K562 (cell line): Measurements from ENCODE around the gene ACSL5. TPM values are rescaled to one million over a fixed set of nuclear protein-coding genes. Genes with fewer than 3 reads are reported as not detected.

ENCODE experiments used
- ATAC-seq: fragments of 200-7000 bp; cut with Tn5 transposase; 3 replicates; pipeline ENCODE4 v1.9.1; 2020; ENCODE audit warnings: moderate library complexity
- BruUV-seq: library from RNA; stranded (reverse); fragments of 400-500 nt; replicated peaks from 2 replicates; lab custom pipeline; 2021; lab: Mats Ljungman, UMichigan
- CTCF ChIA-PET: fragments of 300-600 bp; formaldehyde crosslinking; extraction: SDS; loops from one replicate; lab custom pipeline; 2021; ENCODE audit warnings: low intra/inter-chr PET ratio; lab: Yijun Ruan, JAX
- POLR2A ChIA-PET: fragments of 300-600, 350-650 bp; sonication (Branson Sonifier 250); formaldehyde crosslinking; extraction: SDS; loops from one replicate; lab custom pipeline; 2021; ENCODE audit warnings: antibody characterized with exemption, inconsistent platforms; lab: Yijun Ruan, JAX
- DNase-seq, 4 experiments: peaks; one replicate each; pipeline versions ENCODE4 v3.0.0 to v3.0.0-alpha.2; 2011 to 2018; ENCODE audit warnings: low spot score in 3 of 4, mixed read lengths in 3 of 4; ENCODE audit errors: extremely low read depth in 1 of 4
- FAIRE-seq: peaks from 2 replicates; lab custom pipeline; 2011; peaks lifted over from hg19 to GRCh38; lab: Jason Lieb, UNC
- H2AFZ ChIP-seq: 2 replicates; pipeline ENCODE4 v1.6.0; 2011; ENCODE audit warnings: low read depth, low read length, control low read depth, inconsistent platforms
- H3K27ac ChIP-seq: fragments of 200-600 bp; 3 replicates; pipeline ENCODE4 v1.8.0; 2011; ENCODE audit warnings: low read depth, mild to moderate bottlenecking, control low read depth, inconsistent platforms, low read length, moderate library complexity, mixed read lengths; ENCODE audit errors: extremely low read depth
- H3K27me3 ChIP-seq, 2 experiments: fragments of 300-600 bp in 1 of 2; 2 replicates in 1 of 2; 3 replicates in 1 of 2; pipeline versions ENCODE4 v1.6.0 to v1.8.0; 2011; ENCODE audit warnings: inconsistent platforms in 2 of 2, low read length in 2 of 2, mild to moderate bottlenecking in 1 of 2, mixed read lengths in 1 of 2, moderate library complexity in 1 of 2; ENCODE audit not compliant: control insufficient read depth in 2 of 2, insufficient read depth in 2 of 2
- H3K36me3 ChIP-seq: fragments of 300-600 bp; 3 replicates; pipeline ENCODE4 v1.8.0; 2011; ENCODE audit warnings: mild to moderate bottlenecking, low read length, inconsistent platforms; ENCODE audit not compliant: control insufficient read depth, insufficient read depth
- H3K4me1 ChIP-seq, 2 experiments: fragments of 200-600 bp in 1 of 2; replicated peaks in 1 of 2; 2 replicates in 1 of 2; 3 replicates in 1 of 2; pipeline versions ENCODE4 v1.5.1 to v1.8.0; 2011; ENCODE audit warnings: inconsistent platforms in 2 of 2, low read length in 2 of 2, mild to moderate bottlenecking in 1 of 2, mixed read lengths in 1 of 2, moderate library complexity in 1 of 2; ENCODE audit not compliant: control insufficient read depth in 2 of 2, insufficient read depth in 2 of 2
- H3K4me2 ChIP-seq: 2 replicates; pipeline ENCODE4 v1.6.1; 2011; ENCODE audit warnings: low read length, control low read depth, inconsistent platforms, mixed read lengths; ENCODE audit not compliant: insufficient read depth
- H3K4me3 ChIP-seq: fragments of 200-600 bp; sonication (generic), shearing (Covaris generic); 2 replicates; pipeline ENCODE4 v1.5.1; 2016; ENCODE audit warnings: control low read depth, inconsistent platforms
- H3K79me2 ChIP-seq: fragments of 200-600 bp; 3 replicates; pipeline ENCODE4 v1.8.0; 2011; ENCODE audit warnings: low read length, inconsistent platforms; ENCODE audit not compliant: control insufficient read depth, insufficient read depth
- H3K9ac ChIP-seq, 2 experiments: 2 replicates each; pipeline versions ENCODE4 v1.6.0 to v1.6.1; 2011; ENCODE audit warnings: low read depth in 2 of 2, low read length in 2 of 2, control low read depth in 1 of 2, inconsistent platforms in 1 of 2, mild to moderate bottlenecking in 1 of 2, mixed read lengths in 1 of 2; ENCODE audit not compliant: insufficient read depth in 1 of 2
- H3K9me1 ChIP-seq: one replicate; pipeline ENCODE4 v1.6.0; 2011; ENCODE audit warnings: inconsistent platforms, mild to moderate bottlenecking, low read length, moderate library complexity; ENCODE audit not compliant: control insufficient read depth, insufficient read depth
- H3K9me3 ChIP-seq: replicated peaks from 2 replicates; pipeline ENCODE4 v1.5.1; 2011; ENCODE audit warnings: low read depth, low read length, inconsistent platforms; ENCODE audit not compliant: control insufficient read depth, insufficient read depth
- H4K20me1 ChIP-seq: replicated peaks from 2 replicates; pipeline ENCODE4 v1.6.1; 2011; ENCODE audit warnings: low read length, inconsistent platforms, mixed read lengths; ENCODE audit not compliant: control insufficient read depth, insufficient read depth
- BRD9 ChIP-seq: fragments of 450-650 bp; IDR thresholded peaks from 2 replicates; pipeline ENCODE4 v1.6.1; 2018; ENCODE audit warnings: low read depth; ENCODE audit not compliant: partially characterized antibody
- CBX2 ChIP-seq: fragments of 200-600 bp; sonication (generic); IDR thresholded peaks from one replicate; pipeline ENCODE4 v1.6.1; 2012; ENCODE audit warnings: mild to moderate bottlenecking, low read length, inconsistent platforms; ENCODE audit not compliant: insufficient read depth, poor library complexity, severe bottlenecking
- COPS2 ChIP-seq: fragments of 450-650 bp; conservative IDR thresholded peaks from 2 replicates; pipeline ENCODE4 v1.6.1; 2016; ENCODE audit warnings: mild to moderate bottlenecking, moderate library complexity
- TCF7 ChIP-seq: sonication (generic); IDR thresholded peaks from 2 replicates; pipeline ENCODE4 v1.6.1; 2016; ENCODE audit warnings: antibody characterized with exemption, borderline replicate concordance
- ZNF165 ChIP-seq: fragments of 250-450 bp; sonication (Bioruptor Pico); IDR thresholded peaks from 2 replicates; pipeline ENCODE4 v1.4.0; 2020; ENCODE audit warnings: borderline replicate concordance
- ZNF197 ChIP-seq: fragments of 200-800 bp; sonication (Bioruptor generic); IDR thresholded peaks from 2 replicates; pipeline ENCODE4 v1.6.1; 2016; ENCODE audit warnings: low read depth, missing genetic modification characterization, missing compliant biosample characterization
- ZNF644 ChIP-seq: fragments of 200-800 bp; sonication (Bioruptor generic); IDR thresholded peaks from 2 replicates; pipeline ENCODE4 v1.6.1; 2016; ENCODE audit warnings: low read depth, missing genetic modification characterization, missing compliant biosample characterization
- WGBS: fragments of 100-300 bp; shearing (Covaris generic); methylation state at CpG from one replicate; pipeline ENCODE4 v1.1.6; 2016; ENCODE audit warnings: low coverage, mixed read lengths; ENCODE audit not compliant: insufficient coverage; ENCODE audit errors: missing lambda C conversion rate; 5-methylcytosine and 5-hydroxymethylcytosine counted together
- in situ Hi-C: fragments of 300-500 bp; cut with MboI; formaldehyde crosslinking; loops from 4 replicates; pipeline ENCODE4 v1.15.0; 2018; ENCODE audit warnings: inconsistent platforms, mixed read lengths
- intact Hi-C: fragments of 100-400 bp; cut with micrococcal nuclease; formaldehyde crosslinking; loops from 2 replicates; pipeline ENCODE4 v1.14.2; 2022
- polyA plus RNA-seq, 8 experiments: library from polyadenylated mRNA; depleted of rRNA in 4 of 8; stranded (reverse) in 5 of 8; unstranded in 3 of 8; fragments of >200 nt; fragmentation: Nextera tagmentation in 2 of 8; fragmentation: Illumina TruSeq in 1 of 8; extraction: Ambion mirVana in 2 of 8; extraction: Trizol in 1 of 8; gene quantifications; 2 replicates each; pipeline versions ENCODE4 v1.2.1 to v1.2.3, GENCODE V29; 2011 to 2014; ENCODE audit warnings: inconsistent platforms in 1 of 8, missing spikeins in 1 of 8
- total RNA-seq, 7 experiments: library from RNA; depleted of rRNA in 6 of 7; stranded (reverse); fragments of >200 nt in 6 of 7; fragmentation: Illumina TruSeq in 2 of 7; extraction: Trizol in 2 of 7; gene quantifications; 2 replicates each; pipeline versions ENCODE4 v1.2.1 to v1.2.3, GENCODE V29; 2011 to 2021; ENCODE audit warnings: low replicate concordance in 1 of 7
- TF ChIP-seq, protein P1 (sequence below), 2 experiments: IDR thresholded peaks in 1 of 2; conservative IDR thresholded peaks in 1 of 2; 2 replicates each; pipeline ENCODE4 v1.6.1; 2016; ENCODE audit warnings: low read depth in 2 of 2, mild to moderate bottlenecking in 1 of 2, missing compliant biosample characterization in 1 of 2, missing genetic modification characterization in 1 of 2, moderate library complexity in 1 of 2
- TF ChIP-seq, protein P2 (sequence below): fragments of 450-650 bp; conservative IDR thresholded peaks from 2 replicates; pipeline ENCODE4 v1.6.1; 2016; ENCODE audit warnings: missing genetic modification characterization, low read depth, mild to moderate bottlenecking, control low read depth, missing compliant biosample characterization
- TF ChIP-seq, protein P3 (sequence below): fragments of 450-650 bp; formaldehyde crosslinking; IDR thresholded peaks from 2 replicates; pipeline ENCODE4 v1.4.0; 2020; ENCODE audit warnings: mild to moderate bottlenecking, moderate library complexity

The ACSL5 gene
- total and polyA plus RNA-seq, 9 of the 15 experiments (the other 6 are each of a cell fraction or from before 2014, with no cell fraction given): 0.19 to 1.4 (median 0.55) TPM

DNA sequence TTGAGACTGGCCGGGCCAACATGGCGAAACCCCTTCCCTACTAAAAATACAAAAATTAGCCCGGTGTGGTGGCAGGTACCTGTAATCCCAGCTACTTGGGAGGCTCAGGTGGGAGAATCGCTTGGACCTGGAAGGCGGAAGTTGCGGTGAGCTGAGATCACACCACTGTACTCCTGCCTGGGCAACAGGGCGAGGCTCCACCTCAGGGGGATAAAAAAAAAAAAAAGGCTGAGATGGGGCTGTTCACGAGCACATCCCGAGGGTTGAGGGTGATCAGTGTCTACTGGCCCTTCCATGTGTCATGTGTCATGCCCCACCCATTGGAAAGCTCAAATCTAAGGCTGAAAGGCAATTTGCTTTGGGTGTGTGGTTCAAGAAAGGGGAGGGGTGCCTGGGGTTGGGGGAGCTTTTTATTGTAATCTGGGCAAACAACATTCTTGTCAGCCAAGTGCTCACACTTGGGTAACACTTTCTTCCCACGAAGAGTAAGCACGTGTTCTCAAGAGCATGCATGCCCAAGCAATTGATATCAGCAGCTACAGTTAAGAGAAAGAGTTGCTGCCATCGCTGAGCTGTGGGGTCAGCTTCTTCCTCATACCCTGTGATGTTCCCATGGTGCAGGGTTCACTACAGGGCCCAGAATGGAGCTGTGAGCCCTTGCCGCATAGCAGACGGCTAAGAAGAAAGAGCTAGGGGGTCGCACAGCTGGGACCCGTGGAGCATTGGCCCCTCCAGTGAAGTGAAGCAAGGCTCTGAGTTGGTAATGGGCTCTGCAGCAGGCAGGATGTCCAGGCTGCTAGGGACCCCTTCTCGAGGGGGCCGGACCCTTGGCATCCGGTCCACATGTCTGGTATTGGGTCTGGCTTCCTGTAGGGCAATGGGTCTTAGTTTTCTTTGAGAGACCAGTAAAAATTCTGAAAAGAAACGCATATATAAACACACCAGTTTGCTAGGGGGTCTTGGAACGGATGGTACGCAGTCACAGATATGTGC, 9.9 kb upstream of the ACSL5 start:
- no peaks in the 10 kb centered on the region for H4K20me1 ChIP-seq
- no peaks in the 10 kb centered on the region for H3K79me2 ChIP-seq
- no peak overlapping the region for H3K9ac ChIP-seq
- in situ Hi-C loops: no loop called here
- no TSS peak for BruUV-seq
- intact Hi-C loops: no loop called here
- FAIRE-seq: no peak
- ChIA-PET POLR2A (no interaction called here), CTCF (no interaction called here)
- no peak overlapping the region for H3K27ac ChIP-seq
- peaks cover 0 to 18% of the 10 kb centered on the region in 2 experiments; a peak in 3 of 5 replicates for H3K27me3 ChIP-seq
- no peaks in the 10 kb centered on the region for H3K36me3 ChIP-seq
- H3K9me1 ChIP-seq: no peaks in the 10 kb centered on the region
- no peaks in the 10 kb centered on the region; a peak in 2 of 5 replicates for H3K4me1 ChIP-seq
- TF ChIP-seq ZNF165: no peak
- TF ChIP-seq, protein P1, sequence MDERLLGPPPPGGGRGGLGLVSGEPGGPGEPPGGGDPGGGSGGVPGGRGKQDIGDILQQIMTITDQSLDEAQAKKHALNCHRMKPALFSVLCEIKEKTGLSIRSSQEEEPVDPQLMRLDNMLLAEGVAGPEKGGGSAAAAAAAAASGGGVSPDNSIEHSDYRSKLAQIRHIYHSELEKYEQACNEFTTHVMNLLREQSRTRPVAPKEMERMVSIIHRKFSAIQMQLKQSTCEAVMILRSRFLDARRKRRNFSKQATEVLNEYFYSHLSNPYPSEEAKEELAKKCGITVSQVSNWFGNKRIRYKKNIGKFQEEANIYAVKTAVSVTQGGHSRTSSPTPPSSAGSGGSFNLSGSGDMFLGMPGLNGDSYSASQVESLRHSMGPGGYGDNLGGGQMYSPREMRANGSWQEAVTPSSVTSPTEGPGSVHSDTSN (CRISPR knock-in tag; IDR thresholded peaks at IDR 0.05; ENCODE audit: low read depth): no peak
- TF ChIP-seq, protein P1 (tag; conservative IDR thresholded peaks at IDR 0.05; ENCODE audit: low read depth): no peak
- TF ChIP-seq, protein P2, sequence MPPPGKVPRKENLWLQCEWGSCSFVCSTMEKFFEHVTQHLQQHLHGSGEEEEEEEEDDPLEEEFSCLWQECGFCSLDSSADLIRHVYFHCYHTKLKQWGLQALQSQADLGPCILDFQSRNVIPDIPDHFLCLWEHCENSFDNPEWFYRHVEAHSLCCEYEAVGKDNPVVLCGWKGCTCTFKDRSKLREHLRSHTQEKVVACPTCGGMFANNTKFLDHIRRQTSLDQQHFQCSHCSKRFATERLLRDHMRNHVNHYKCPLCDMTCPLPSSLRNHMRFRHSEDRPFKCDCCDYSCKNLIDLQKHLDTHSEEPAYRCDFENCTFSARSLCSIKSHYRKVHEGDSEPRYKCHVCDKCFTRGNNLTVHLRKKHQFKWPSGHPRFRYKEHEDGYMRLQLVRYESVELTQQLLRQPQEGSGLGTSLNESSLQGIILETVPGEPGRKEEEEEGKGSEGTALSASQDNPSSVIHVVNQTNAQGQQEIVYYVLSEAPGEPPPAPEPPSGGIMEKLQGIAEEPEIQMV: no peak
- no peak for TF ChIP-seq ZNF197 (CRISPR knock-in tag)
- no peak for TF ChIP-seq CBX2
- TF ChIP-seq BRD9: no peak
- TF ChIP-seq, protein P3, sequence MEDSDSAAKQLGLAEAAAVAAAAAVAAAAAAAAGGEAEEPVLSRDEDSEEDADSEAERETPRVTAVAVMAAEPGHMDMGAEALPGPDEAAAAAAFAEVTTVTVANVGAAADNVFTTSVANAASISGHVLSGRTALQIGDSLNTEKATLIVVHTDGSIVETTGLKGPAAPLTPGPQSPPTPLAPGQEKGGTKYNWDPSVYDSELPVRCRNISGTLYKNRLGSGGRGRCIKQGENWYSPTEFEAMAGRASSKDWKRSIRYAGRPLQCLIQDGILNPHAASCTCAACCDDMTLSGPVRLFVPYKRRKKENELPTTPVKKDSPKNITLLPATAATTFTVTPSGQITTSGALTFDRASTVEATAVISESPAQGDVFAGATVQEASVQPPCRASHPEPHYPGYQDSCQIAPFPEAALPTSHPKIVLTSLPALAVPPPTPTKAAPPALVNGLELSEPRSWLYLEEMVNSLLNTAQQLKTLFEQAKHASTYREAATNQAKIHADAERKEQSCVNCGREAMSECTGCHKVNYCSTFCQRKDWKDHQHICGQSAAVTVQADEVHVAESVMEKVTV (CRISPR knock-in tag): no peak
- no peak for TF ChIP-seq TCF7
- no peak for TF ChIP-seq ZNF644 (tag)
- no peak for TF ChIP-seq COPS2
- DNase-seq: no peak
- no peak overlapping the region for H2AFZ ChIP-seq
- H3K9me3 ChIP-seq: no peaks in the 10 kb centered on the region
- no peak for ATAC-seq
- no peak overlapping the region for H3K4me3 ChIP-seq
- no peak overlapping the region for H3K4me2 ChIP-seq
- WGBS: 30% methylated on average over 15 of the region's 22 CpGs
